WI38 (cell line): ENCODE measurements around the gene MSI2.

Experiments used
- H3K4me3 ChIP-seq: 2 replicates; pipeline ENCODE4 v1.5.1; 2011; ENCODE audit warnings: low read depth, mild to moderate bottlenecking, control low read depth, low read length
- TF ChIP-seq, protein P1 (sequence below): IDR thresholded peaks from 2 replicates; pipeline ENCODE4 v1.5.1; 2012; ENCODE audit warnings: low read depth, mild to moderate bottlenecking, control low read depth, low read length

MSI2 gene

DNA sequence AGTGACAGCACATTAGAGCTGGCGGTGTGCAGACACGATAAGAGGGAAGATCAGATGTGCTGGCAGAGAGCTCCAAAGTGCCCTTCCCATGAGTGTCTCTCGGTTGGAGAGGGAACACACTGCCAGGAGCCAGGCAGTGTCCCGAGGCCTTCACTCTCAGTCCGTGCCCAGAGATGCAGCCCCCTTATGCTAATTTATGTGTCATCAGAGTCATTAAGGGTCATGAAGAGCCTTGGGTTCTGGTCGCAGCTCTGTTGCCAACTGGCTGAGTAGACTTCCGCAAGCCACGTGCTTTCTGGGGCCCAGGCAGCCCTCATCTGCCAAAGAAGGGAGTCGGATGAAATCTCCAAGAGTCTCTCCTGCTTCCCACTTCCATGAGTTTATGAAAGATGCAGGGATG, 232.5 kb downstream of the MSI2 start:
- TF ChIP-seq, protein P1, sequence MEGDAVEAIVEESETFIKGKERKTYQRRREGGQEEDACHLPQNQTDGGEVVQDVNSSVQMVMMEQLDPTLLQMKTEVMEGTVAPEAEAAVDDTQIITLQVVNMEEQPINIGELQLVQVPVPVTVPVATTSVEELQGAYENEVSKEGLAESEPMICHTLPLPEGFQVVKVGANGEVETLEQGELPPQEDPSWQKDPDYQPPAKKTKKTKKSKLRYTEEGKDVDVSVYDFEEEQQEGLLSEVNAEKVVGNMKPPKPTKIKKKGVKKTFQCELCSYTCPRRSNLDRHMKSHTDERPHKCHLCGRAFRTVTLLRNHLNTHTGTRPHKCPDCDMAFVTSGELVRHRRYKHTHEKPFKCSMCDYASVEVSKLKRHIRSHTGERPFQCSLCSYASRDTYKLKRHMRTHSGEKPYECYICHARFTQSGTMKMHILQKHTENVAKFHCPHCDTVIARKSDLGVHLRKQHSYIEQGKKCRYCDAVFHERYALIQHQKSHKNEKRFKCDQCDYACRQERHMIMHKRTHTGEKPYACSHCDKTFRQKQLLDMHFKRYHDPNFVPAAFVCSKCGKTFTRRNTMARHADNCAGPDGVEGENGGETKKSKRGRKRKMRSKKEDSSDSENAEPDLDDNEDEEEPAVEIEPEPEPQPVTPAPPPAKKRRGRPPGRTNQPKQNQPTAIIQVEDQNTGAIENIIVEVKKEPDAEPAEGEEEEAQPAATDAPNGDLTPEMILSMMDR = no peak
- H3K4me3 ChIP-seq = no peak overlapping the region

DNA sequence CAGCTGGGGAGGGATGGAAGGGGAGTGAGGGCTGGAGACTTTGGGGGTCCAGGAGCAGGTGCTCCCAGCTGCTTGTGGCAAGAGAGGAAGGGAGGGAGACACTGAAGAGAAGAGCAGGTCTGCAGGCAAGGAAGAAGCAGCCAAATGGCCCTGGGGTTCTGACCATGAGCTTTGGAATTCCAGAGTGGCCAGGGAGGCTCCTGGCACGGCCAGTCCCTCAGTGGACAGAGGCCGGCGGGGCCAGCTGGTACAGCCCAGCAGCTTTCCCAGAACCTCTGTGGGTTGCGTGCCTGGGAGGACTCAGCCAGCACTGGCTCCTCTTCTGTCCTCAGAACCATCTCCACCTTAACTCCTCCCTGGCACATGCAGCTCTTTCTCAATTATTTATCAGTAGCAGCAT, 233.0 kb downstream of the MSI2 start:
- H3K4me3 ChIP-seq = no peak overlapping the region
- TF ChIP-seq, protein P1 = no peak

DNA sequence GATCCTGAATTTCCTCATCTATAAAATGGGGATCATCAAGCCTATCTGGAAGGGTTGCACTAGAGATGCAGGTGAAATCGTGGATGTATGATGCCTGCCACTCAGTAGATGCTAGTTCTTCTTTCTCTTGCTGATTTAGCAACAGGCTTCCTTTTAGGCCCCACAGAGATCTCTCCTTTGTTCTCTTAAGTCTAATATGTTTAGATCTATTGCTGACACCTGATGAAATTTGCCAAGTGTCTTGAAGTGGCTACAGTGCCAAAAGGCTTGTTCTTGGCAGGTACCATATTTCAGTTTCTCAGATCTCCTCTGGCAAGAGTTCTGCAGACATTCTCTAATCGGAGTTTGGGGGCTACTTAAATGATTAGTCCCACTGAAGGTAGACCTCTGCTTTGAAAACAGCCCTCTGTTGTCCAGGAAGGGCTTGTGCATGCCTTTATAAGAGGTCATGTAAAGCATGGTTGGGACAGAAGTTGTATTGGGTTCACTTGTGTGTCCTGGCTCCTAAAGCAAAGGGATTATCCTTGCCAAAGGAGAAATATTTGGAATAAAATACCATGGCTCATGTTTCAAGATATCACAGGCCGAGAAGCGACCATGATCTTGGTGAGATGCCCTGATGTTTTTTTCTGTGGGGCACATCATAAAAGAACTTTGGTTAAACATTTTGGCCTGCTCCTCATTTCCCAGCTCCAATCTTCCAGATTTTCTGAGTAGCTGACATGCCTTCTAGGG, 234.0 kb downstream of the MSI2 start:
- TF ChIP-seq, protein P1 = no peak
- H3K4me3 ChIP-seq = no peak overlapping the region

DNA sequence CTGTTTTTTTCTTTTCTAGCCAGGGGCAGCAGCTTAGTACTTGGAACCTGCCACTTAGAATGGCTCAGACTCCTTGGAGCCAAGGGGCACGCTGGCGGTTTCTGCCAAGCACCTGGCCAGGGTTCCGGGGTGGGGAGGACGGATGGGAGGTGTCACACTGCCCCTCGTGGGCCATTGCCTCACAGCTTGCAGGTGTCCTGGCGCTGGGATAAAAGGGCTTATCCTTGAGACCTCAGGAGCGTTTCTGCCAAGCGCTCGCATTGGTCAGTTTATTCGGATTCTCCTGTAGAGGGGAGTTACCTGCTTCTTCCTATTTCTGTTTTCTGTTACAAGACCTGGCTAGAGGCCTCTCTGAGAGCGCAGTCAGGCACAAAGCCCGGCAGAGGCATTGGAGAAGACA, 234.6 kb downstream of the MSI2 start:
- TF ChIP-seq, protein P1 = no peak
- H3K4me3 ChIP-seq = no peak overlapping the region

DNA sequence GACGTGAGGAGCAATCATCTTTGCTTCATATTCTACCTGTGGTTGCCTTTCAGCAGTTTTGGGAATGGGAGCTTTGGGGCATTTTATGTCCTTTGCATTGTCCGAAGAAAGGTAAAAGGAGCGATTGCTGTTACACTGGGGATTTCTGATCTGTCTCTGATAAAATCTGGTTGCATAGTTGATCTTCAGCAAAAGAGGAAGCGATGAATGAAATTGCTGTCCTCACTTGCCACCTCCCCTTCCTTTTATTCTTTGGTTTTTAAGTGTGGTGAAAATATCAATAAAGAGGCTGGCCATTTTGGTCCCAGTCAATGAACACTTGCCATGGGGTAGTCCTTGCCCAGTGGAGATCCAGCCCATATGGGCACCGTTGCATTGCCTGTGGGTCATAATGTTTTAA, 236.8 kb downstream of the MSI2 start:
- no peak overlapping the region for H3K4me3 ChIP-seq
- TF ChIP-seq, protein P1 = no peak

DNA sequence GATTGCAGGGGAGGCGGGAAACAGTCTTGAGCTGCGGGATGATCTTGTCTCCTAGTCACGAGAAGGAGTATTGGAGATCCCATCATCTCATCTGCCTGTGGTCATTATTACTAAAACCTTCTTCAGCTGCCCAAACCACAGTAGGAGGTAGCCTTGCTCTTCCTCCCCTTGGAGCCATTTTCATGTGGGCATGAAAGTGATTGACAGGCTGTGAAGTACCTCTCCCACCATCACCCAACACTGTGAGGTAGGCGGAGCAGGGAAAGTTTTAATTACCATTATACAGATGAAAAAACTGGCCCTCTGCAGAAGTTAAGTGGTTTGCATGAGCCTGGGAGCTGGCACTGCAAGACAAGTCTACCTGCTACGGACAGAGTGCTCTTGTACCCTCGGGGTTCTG, 237.3 kb downstream of the MSI2 start:
- TF ChIP-seq, protein P1 = no peak
- no peak overlapping the region for H3K4me3 ChIP-seq

DNA sequence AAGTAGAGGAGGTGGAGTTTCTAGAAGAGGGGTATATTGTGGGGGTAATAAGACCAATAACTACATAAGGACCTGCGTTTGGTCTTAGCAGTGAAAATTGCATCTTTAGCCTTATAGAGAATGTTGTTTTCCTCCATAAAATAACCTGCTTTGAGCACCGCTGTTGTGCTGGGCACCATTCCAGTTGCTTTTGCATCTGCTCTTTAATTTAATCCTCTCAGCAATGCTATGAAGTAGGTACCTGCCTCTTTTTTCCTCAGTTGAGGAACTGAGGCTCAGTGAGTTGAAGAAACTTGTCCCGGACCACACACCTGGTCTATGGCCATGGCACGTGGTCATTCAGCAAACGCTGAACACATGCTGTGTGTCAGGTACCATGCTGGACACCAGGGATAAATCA, 238.1 kb downstream of the MSI2 start:
- TF ChIP-seq, protein P1 = no peak
- no peak overlapping the region for H3K4me3 ChIP-seq
